Erythroblast (primary cell): ENCODE measurements around the gene NBPF4.
A peak's percentile ranks its signal among the peaks of the same experiment; 100 is the strongest.
"Not testable (repeated sequence)": the region's sequence is repeated elsewhere in the genome, so short reads cannot be mapped to it uniquely, and the experiment has no call there.

ENCODE experiments used
- DNase-seq, 2 experiments: peaks; one replicate each; lab custom pipeline; 2025; lab: John Stamatoyannopoulos, UW
- GATA1 ChIP-seq: IDR thresholded peaks from 2 replicates; pipeline ENCODE4 v1.6.1; 2011; ENCODE audit warnings: low read depth, mild to moderate bottlenecking, control low read depth, low read length, moderate library complexity
- POLR2A ChIP-seq: IDR thresholded peaks from 2 replicates; pipeline ENCODE4 v1.6.1; 2011; ENCODE audit warnings: mild to moderate bottlenecking, low read length

NBPF4 gene

GRCh38 chr1:108214641-108215465, 29.0 kb downstream of the NBPF4 start:
- DNase-seq, result peak; percentile 13 to 17

DNA sequence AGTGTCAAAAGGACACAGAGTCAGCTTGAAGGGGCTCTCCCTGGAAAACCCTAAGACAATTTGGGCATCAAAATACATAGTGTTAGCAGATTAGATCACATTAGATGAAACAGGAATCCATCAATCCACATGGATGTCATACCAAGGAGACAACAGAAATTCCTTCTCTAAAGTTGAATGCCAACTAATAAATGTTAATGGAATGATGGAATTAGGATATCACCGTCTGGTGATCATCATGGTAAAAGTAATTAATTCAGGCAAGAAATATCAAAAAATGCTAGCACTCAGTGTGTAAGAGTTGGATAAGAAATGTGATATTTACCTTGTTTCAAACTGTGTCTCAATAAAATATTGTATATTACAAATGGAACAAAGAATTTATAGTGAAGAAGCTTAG, 32.9 kb downstream of the NBPF4 start:
- TF ChIP-seq GATA1 (no peak), POLR2A (no peak)
- no peak for DNase-seq

DNA sequence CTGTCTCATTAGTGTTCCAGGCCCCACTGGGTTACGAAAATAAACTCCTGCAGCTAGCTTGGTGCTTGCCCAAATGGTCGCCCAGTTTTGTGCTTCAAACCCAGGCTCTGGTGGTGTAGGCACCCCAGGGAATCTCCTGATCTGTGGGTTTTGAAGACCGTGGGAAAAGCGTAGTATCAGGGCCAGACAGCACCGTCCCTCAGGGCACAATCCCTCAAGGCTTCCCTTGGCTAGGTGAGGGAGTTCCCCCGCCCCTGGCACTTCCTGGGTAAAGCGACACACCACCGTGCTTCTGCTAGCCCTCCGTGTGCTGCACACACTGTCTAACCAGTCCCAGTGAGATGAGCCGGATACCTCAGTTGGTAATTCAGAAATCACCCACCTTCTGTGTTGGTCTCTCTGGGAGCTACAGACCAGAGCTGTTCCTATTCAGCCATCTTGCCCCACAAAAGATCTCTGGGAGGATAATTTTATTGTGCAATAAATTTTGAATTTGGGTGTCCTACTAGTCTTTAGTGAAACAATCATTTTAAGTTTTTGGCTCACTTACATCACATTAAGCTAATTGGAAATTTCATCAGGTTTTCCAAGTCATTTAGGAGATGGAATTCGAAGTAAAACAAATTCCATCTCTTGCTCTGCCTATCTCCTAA, 34.3 kb downstream of the NBPF4 start:
- TF ChIP-seq GATA1, result no peak
- no peak for TF ChIP-seq POLR2A
- DNase-seq, result no peak

GRCh38 chr1:108208724-108209446, 35.0 kb downstream of the NBPF4 start:
- TF ChIP-seq POLR2A (no peak), GATA1 (no peak)
- DNase-seq, result peak in 1 of 2 experiments; percentile 21

DNA sequence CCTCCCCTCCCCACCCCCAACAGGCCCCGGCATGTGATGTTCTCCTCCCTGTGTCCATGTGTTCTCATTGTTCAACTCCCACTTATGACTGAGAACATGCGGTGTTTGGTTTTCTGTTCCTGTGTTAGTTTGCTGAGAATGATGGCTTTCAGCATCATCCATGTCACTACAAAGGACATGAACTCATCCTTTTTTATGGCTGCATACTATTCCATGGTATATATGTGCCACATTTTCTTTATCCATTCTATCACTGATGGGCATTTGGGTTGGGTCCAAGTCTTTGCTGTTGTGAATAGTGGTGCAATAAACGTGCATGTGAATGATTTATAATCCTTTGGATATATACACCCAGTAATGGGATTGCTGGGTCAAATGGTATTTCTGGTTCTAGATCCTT, 40.3 kb downstream of the NBPF4 start:
- not testable (repeated sequence) for DNase-seq

GRCh38 chr1:108201687-108202086, 42.2 kb downstream of the NBPF4 start:
- TF ChIP-seq POLR2A (no peak), GATA1 (no peak)
- DNase-seq, result no peak

DNA sequence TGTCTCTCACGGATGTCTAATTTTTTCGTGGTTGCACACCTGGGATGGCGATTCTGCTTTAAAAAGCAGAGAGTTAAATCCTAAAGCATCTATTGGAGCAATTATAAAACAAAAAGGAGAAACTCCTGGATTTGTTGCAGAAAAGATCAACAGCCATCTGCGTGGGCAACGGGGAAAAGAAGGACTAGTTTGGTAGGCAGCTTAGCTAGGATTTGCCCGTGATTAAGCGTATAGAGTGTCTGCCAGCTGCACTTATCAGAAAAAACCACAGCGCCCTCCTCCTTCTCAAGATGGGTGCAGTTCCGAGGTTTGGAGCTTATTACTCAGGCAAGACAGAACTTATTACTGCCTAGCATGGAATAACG, 43.2 kb downstream of the NBPF4 start:
- peak; percentile 44 for DNase-seq
- no peak for TF ChIP-seq POLR2A
- no peak for TF ChIP-seq GATA1

GRCh38 chr1:108199781-108200686, 43.8 kb downstream of the NBPF4 start, which contains the start of gene SLC25A24:
Gene SLC25A24 (minus strand): TSS chr1:108200343. CDS start chr1:108200138, 205 bp downstream.
- peak; percentile 65 to 68 for DNase-seq
- TF ChIP-seq GATA1 (no peak), POLR2A (no peak)

DNA sequence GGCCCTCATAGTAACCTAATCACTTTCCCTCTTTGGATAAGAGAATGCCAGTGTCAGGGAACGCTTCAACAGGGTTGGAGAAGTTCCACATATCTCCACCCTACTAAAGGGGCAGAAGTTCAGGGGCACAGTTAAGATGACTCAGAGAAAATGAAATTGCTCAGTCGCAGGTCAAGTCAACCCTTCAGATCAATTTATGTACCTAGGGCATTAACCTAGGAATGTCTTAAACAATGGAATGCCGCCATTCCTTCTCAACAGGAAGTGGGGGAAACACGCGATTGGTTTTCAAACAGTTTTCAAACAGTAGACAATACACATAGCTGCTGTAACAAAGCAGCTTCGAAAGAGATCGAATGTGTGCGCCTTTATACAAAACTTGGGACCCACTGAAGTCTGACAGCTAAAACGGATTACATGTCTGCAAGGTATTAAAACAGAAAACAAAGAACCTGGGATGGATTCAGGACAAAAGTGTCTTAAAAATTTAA, 44.6 kb downstream of the NBPF4 start:
- no peak for DNase-seq
- no peak for TF ChIP-seq POLR2A
- no peak for TF ChIP-seq GATA1

- TF ChIP-seq POLR2A (no peak), GATA1 (no peak)
- no peak for DNase-seq
These were observed 49.8 kb downstream of the NBPF4 start for GRCh38 chr1:108194051-108194450.

GRCh38 chr1:108193333-108193732, 50.5 kb downstream of the NBPF4 start:
- TF ChIP-seq POLR2A (no peak), GATA1 (no peak)

DNA sequence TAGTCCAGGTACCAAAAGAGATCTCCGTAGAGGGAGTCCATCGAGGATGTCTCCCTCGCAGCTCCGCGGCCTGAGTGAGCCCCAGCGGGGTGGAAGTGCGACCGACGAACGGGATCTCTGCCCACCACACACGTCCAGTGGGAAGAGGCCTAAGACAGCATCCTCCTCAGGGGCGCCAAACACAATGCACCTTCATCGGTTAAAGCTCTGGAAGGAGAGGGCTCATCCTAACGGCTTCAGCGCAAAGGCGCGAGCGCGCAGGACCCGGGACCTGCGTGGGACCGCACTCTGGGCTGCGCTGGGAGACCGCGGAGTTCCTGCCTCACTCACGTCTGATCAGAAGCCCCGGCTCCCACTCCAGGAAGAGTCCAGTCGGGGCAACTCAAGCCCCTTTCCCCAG, 51.3 kb downstream of the NBPF4 start:
- DNase-seq, result no peak
- TF ChIP-seq GATA1, result no peak
- TF ChIP-seq POLR2A, result no peak

More at GRCh38 chr1:108193333-108193732, 50.5 kb downstream of the NBPF4 start:
- no peak for DNase-seq

GRCh38 chr1:108190686-108191416, 53.0 kb downstream of the NBPF4 start:
- no peak for DNase-seq
- TF ChIP-seq GATA1 (no peak), POLR2A (no peak)
